ENCODE results near the gene MRC1. TPM values are rescaled to one million over a fixed set of nuclear protein-coding genes. Genes with fewer than 3 reads are reported as not detected.

MRC1 gene
- total and polyA plus RNA-seq, 2 of the 8 experiments (the other 6 are each of a cell fraction or from before 2014, with no cell fraction given) = 0.03 to 0.06 TPM

GRCh38 chr10:17923728-17924127, 114.6 kb downstream of the MRC1 start:
- Histone ChIP-seq H3K23me2 (ENCODE audit: low read depth, low read length) (no peaks in the 10 kb centered on the region), H3K14ac (ENCODE audit: insufficient read length) (no peak overlapping the region), H2BK5ac (ENCODE audit: low read depth, low read length) (no peak overlapping the region), H3K79me2 (ENCODE audit: control insufficient read depth in 1 of 2, insufficient read depth in 2 of 2, low read length in 2 of 2) (no peaks in the 10 kb centered on the region), H3K9me3 (ENCODE audit: insufficient read depth in 2 of 2, low read depth in 1 of 2, low read length in 1 of 2) (no peaks in the 10 kb centered on the region), H4K20me1 (replicated peaks in 1 of 2; ENCODE audit: control insufficient read depth in 1 of 2, insufficient read depth in 2 of 2, low read length in 2 of 2) (no peaks in the 10 kb centered on the region), H3K18ac (ENCODE audit: extremely low read depth, low read length) (no peak overlapping the region), H2BK12ac (ENCODE audit: low read depth, low read length) (no peak overlapping the region), H3K36me3 (ENCODE audit: control insufficient read depth in 2 of 4, insufficient read depth in 4 of 4, low read length in 3 of 4) (no peaks in the 10 kb centered on the region), H3K27ac (ENCODE audit: low read depth, low read length) (no peak overlapping the region), H4K91ac (replicated peaks; ENCODE audit: insufficient read length, low read length) (no peak overlapping the region), H3K4me1 (replicated peaks in 1 of 4; ENCODE audit: control insufficient read depth in 3 of 4, insufficient read depth in 4 of 4, low read length in 3 of 4) (no peaks in the 10 kb centered on the region), H3K27me3 (replicated peaks in 1 of 4; ENCODE audit: control insufficient read depth in 3 of 4, extremely low read depth in 1 of 4, insufficient read depth in 3 of 4, low read length in 3 of 4) (no peaks in the 10 kb centered on the region), H2AFZ (ENCODE audit: low read length) (no peak overlapping the region), H4K8ac (ENCODE audit: extremely low read depth, insufficient read depth, low read length) (no peak overlapping the region), H3K4ac (replicated peaks; ENCODE audit: insufficient read length, low read depth, low read length) (no peak overlapping the region), H3K4me3 (ENCODE audit: extremely low read depth in 1 of 4, insufficient read depth in 2 of 4, low read depth in 3 of 4, low read length in 4 of 4) (no peak overlapping the region), H2BK15ac (ENCODE audit: low read length) (no peak overlapping the region), H2AK5ac (ENCODE audit: low read depth, low read length) (no peak overlapping the region), H3K23ac (ENCODE audit: insufficient read length) (no peak overlapping the region), H2BK120ac (replicated peaks; ENCODE audit: low read depth, low read length) (no peak overlapping the region), H3K4me2 (ENCODE audit: insufficient read depth in 1 of 2, low read depth in 2 of 2, low read length in 2 of 2) (no peak overlapping the region), H2BK20ac (ENCODE audit: low read length) (no peak overlapping the region), H3K56ac (replicated peaks; ENCODE audit: insufficient read length, low read depth, low read length) (no peak overlapping the region), H4K5ac (ENCODE audit: insufficient read length, low read depth, low read length) (no peak overlapping the region), H3K79me1 (ENCODE audit: low read depth, low read length) (no peaks in the 10 kb centered on the region), H3K9ac (replicated peaks in 1 of 4; ENCODE audit: extremely low read depth in 1 of 4, low read depth in 3 of 4, low read length in 3 of 4) (no peak overlapping the region)
- WGBS, 2 experiments (ENCODE audit: extremely low coverage in 1 of 2, insufficient coverage in 1 of 2, insufficient read length in 1 of 2, insufficient replicate concordance in 2 of 2, low coverage in 1 of 2, low lambda C conversion rate in 2 of 2, missing lambda C conversion rate in 1 of 2) = 62% methylated on average over 4 of the region's 4 CpGs; no CpG with 5 or more reads in 1 of the 2 experiments
- ChIA-PET CTCF (ENCODE audit: partially characterized antibody) (interaction anchor here (1.2 to 1.6 kb wide), 3 partner anchors 10 to 293 kb away, joined by 3 to 4 read pairs (median 4); no protein-coding TSS in a partner anchor), POLR2A (ENCODE audit: partially characterized antibody) (no interaction called here)
- no peak for FAIRE-seq
- DNase-seq (ENCODE audit: low read depth in 1 of 2, low spot score in 2 of 2) = no peak
- TF ChIP-seq, protein P1, sequence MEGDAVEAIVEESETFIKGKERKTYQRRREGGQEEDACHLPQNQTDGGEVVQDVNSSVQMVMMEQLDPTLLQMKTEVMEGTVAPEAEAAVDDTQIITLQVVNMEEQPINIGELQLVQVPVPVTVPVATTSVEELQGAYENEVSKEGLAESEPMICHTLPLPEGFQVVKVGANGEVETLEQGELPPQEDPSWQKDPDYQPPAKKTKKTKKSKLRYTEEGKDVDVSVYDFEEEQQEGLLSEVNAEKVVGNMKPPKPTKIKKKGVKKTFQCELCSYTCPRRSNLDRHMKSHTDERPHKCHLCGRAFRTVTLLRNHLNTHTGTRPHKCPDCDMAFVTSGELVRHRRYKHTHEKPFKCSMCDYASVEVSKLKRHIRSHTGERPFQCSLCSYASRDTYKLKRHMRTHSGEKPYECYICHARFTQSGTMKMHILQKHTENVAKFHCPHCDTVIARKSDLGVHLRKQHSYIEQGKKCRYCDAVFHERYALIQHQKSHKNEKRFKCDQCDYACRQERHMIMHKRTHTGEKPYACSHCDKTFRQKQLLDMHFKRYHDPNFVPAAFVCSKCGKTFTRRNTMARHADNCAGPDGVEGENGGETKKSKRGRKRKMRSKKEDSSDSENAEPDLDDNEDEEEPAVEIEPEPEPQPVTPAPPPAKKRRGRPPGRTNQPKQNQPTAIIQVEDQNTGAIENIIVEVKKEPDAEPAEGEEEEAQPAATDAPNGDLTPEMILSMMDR (IDR thresholded peaks at IDR 0.05; ENCODE audit: control extremely low read depth in 1 of 3, insufficient read depth in 1 of 3, low read depth in 1 of 3, low read length in 3 of 3) = no peak
- no peak for TF ChIP-seq USF2 (IDR thresholded peaks at IDR 0.05; ENCODE audit: low read length)
- no peak for TF ChIP-seq ASH2L (IDR thresholded peaks at IDR 0.05; ENCODE audit: low read length)
- no peak for TF ChIP-seq YY1 (IDR thresholded peaks at IDR 0.05; ENCODE audit: low read depth, low read length)
- no peak for TF ChIP-seq SP4 (IDR thresholded peaks at IDR 0.05; ENCODE audit: low read length)
- no peak for TF ChIP-seq KDM4A (IDR thresholded peaks at IDR 0.05; ENCODE audit: low read depth, low read length, severe bottlenecking)
- no peak for TF ChIP-seq RFX5 (IDR thresholded peaks at IDR 0.05; ENCODE audit: borderline replicate concordance, low read depth, low read length)
- no peak for TF ChIP-seq TEAD4 (IDR thresholded peaks at IDR 0.05; ENCODE audit: low read depth, low read length)
- no peak for TF ChIP-seq CBX8 (IDR thresholded peaks at IDR 0.05; ENCODE audit: borderline replicate concordance, low read depth, low read length)
- no peak for TF ChIP-seq CEBPB (IDR thresholded peaks at IDR 0.05; ENCODE audit: low read depth, low read length)
- TF ChIP-seq SP1 (IDR thresholded peaks at IDR 0.05; ENCODE audit: low read depth, low read length) = no peak
- no peak for TF ChIP-seq CHD1 (IDR thresholded peaks at IDR 0.05; ENCODE audit: low read depth, low read length)
